ENCODE measurements around the gene CCL25.

DNA sequence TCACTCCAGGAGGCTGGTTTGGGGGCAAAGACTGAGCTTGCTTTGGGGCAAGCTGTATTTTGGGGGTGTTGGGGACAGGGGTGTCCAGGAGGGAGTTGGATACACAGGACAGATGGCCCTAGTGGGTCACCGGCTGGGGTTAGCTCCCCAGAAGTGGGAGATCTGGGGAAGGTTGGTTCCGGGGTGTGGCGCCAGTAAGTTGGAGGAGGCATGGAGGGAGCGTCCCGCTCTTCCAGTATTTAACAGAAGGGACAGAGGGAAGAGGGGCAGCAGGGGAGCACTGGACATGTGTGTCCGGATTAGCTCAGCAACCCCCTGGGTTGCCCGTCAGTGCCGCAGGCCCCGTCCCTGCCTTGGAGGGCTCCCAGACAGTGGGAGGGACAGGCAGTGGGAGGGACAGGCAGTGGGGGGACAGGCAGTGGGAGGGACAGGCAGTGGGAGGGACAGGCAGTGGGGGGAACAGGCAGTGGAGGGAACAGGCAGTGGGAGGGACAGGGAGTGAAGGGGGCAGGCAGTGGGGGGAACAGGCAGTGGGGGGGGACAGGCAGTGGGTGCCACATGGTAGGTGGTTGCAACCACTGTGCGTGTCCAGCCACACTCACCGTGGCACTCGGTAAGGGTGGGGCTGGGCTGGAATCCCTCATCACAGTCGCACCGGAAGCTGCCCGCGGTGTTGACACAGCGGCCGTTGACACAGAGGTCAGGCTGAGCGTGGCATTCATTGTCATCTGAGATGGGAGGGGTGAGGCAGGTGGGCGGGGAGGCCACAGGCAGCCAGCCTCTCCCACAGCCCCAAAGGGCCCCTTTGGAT, 33.2 kb downstream of the CCL25 start:
- no peak for TF ChIP-seq CTCF (IDR thresholded peaks at IDR 0.05)
- no peak for TF ChIP-seq EZH2 (IDR thresholded peaks at IDR 0.05)
- TF ChIP-seq EZH2phosphoT487 (IDR thresholded peaks at IDR 0.05): no peak
